DMS153 treated with DMSO at 0.1 percent for 48 hours (cell line): Measurements from ENCODE around the gene DMD.
"Not testable (repeated sequence)": the region's sequence is repeated elsewhere in the genome, so short reads cannot be mapped to it uniquely, and the experiment has no call there.

Source experiments
- DNase-seq: peaks from one replicate; lab custom pipeline; 2025; ENCODE audit not compliant: unreplicated experiment; lab: John Stamatoyannopoulos, UW

DMD gene

DNA sequence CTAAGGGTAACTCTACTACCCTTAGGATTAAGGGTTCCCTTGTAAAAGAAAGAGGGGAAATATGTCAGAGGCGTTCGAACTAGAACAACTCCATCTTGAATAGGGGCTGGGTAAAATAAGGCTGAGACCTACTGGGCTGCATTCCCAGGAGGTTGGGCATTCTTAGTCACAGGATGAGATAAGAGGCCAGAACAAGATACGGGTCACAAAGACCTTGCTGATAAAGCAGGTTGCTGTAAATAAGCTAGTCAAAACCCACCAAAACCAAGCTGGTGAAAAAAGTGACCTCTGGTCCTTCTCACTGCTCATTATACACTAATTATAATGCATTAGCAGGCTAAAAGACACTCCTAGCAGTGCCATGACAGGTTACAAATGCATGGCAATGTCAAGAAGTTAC, 922.0 kb downstream of the DMD start:
- DNase-seq: no peak

DNA sequence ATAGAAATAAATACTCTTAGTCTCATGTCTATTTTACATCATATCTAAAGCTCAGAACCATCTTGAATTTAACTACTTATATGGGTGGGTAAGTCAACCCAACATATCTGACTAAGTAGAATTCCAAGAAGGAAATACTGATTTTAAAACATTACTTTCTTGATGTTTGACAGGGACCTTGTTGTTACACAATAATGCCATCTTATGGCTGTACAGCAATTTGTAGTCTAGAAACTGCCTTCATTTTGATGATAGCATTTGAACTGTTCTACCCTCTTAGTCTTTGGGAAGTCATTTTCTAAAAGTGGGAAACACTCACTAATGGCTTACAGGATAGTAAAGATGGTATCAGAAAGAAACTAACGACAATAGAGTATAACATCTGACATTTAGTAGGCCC, 929.5 kb downstream of the DMD start:
- DNase-seq: no peak

DNA sequence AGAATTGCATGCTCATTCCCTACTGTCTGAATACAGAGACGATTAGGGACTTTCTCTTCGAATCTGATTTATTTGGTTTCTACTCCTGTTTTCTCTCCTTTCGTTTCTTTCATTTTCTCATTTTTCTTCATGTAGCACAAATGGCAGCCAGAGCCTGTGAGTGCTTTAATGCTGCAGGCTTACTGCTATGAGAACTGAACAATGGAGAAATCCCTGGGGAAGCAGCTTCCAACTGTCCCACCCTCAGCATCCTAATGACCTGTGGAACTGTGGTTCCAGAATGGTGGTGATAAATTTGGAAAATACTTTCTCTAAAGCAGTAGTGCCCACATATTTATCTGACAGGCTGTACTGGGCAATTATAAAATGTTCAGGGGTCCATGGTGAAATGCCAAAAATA, 930.4 kb downstream of the DMD start:
- no peak for DNase-seq

DNA sequence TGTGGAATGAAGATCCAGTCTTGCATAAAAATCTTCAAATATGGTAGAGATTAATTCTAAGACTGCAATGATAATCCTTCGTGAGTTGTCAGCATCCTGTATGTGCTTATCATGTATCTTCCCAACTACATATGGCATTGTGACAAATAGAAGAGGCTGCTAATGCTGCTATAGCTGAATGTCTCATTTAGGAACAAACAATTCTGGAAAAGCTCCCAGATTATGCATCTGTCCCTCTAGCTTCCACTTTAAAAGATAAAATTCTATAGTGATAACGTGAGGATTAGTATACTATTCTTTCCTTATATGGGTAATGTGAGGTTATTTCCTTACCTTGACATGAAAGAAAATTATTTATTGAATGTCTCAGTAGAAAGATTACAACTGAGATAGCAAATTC, 930.9 kb downstream of the DMD start:
- no peak for DNase-seq

DNA sequence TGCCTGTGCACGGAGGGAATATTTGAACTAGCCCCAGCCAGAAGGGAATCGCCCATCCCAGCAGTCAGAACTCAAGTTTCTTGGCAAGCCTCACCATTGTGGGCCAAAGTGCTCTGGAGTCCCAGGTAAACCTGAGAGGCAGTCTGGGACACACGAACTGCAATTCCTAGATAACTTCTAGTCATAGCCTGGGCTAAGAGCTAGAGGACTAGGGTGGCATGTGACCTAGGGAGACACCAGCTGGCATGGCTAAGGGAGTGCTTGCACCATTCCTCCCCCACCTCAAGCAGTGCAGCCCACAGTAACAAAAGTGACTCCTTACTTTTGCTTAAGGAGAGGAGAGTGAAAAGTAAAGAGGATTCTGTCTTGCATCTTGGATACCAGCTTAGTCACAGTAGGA, 935.2 kb downstream of the DMD start:
- DNase-seq: no peak

DNA sequence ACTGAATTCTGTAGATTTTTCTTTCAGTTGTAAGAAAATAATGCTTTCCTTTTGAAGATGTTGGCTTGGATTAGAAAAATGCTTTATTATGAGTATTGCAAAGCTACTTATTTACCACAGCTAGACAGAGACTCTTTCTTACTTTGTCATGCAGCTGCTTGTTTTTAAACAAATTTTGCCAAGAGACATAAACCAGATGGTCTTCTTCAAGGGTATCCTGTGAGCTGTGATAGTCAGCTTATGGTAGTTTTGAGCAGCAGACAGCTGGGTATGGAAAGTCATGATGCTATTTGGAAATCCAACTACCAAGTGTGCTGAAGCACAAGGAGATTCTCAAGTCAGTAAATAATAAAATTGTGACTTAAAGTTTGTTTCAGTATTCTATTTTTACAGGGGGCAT, 941.5 kb downstream of the DMD start:
- DNase-seq: no peak

DNA sequence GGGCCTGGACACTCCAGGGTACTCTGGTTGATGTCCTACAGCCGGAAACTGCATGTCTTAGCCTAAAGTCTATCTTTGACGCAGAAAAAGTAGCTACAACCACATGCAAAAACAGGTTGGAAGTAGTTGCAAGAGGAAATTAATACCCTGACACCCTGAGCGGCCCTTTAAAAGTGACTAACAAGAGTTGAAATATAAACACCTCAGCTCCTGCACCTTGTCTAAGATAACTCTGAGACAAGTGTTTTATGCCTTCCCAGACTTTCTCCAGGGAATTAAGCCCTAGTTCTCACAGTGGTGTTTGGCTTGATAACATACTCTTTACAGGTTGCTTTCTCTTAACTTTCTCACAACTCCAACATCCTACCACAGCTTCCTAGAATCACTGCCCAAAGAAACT, 943.1 kb downstream of the DMD start:
- DNase-seq: no peak

DNA sequence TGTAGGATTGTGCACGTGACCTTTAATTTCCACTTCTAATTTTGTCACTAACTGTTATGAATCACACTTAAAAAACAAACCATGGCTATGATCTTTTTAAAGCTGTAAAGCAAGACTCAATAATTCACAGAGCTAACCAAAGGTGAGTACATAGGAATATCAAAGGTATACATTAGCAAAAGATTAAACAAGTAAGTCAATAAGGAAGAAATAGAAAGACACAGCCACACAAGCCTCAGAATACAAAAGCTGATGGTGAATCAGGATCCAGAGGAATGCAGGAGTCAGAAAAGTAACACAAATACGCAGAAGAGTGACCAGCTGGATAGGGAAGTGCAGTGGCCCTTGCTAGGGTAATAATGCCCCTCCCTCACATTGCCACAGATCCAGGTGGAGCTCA, 943.6 kb downstream of the DMD start:
- DNase-seq: no peak

DNA sequence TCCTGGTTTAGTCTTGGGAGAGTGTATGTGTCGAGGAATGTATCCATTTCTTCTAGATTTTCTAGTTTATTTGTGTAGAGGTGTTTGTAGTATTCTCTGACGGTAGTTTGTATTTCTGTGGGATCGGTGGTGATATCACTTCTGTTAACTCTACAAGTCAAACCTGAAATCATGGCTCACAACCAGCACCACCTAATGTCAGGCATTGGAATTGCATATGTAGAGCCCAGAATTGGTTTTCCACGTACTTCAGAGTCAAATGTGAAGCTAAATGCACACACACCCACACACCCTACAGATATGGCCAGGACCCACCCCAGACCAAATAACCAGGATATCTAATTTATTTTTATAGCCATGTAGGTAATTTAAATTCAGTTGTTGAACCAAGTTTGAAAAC, 964.7 kb downstream of the DMD start:
- DNase-seq: not testable (repeated sequence)

DNA sequence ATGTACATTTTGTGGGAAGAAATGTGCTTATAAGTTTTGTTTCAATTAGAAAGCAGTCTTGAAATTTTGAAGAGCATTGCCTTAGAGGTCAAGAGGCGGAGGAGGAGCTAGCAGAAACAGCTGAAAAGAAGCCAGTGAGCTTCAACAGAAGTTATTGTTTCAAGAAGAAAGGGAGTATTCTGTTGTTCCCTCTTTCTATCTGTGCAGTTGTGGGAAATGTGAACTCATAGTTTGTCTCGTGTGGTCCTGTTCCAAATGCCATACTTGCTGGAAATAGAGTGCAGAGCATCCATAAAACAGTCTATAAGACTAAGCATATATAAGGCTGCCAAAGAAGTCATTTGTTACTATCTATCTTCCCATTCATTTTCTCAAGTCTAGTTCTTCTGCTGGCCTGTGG, 1015.7 kb downstream of the DMD start:
- DNase-seq: no peak

DNA sequence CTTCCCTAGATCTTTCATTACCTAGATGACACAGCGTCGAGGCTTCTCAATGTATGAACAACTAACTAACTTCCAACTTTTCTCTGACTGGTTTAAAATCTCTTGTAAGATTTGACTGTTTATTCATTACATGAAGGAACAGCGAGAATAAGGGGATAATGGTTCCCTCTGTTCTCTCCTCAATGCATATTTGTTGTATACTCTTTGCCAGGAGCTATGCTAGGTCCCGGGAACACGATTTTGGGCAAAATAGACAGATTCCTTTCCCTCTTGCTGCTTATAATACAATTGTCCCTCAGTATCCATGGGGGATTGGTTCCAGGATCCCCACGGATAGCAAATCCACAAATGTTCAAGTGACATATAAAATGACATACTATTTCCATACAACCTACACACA, 1020.0 kb downstream of the DMD start:
- no peak for DNase-seq

DNA sequence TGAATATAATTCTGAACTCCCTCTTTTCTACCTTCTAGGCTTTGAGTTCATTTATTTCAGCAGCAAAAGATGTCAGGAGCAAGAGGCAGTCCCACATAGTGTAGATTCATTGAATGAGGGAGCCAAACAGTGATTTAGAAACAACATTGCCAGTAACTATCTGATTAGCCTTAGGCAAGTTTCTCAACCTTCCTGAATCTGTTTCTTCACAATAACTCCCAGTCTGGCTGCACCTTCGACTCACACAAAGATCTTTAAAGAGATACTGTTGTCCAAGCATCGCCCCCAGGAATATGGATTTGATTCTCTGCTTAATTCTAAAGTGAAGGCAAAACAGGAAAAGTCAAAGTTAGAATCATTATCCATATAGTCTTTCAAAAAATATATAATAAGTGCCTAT, 1026.2 kb downstream of the DMD start:
- no peak for DNase-seq

DNA sequence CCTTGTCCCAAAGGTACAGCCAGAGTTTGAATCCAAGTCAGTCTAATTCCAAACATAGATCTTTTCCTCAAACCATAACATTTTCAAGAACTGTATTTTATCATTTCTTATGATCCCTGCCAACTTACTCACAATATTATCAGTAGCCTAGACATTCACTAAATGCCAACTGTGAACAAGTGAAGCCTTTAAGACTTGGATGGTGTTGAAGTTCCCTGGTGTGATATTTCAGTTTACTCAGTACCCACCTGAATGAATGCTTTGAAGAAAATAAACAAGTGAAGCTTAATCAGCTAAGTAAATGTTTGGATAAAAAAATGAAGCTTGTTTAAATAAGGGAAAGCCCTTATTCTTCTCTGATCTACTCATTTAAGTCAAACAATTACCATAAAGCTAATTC, 1028.3 kb downstream of the DMD start:
- no peak for DNase-seq

DNA sequence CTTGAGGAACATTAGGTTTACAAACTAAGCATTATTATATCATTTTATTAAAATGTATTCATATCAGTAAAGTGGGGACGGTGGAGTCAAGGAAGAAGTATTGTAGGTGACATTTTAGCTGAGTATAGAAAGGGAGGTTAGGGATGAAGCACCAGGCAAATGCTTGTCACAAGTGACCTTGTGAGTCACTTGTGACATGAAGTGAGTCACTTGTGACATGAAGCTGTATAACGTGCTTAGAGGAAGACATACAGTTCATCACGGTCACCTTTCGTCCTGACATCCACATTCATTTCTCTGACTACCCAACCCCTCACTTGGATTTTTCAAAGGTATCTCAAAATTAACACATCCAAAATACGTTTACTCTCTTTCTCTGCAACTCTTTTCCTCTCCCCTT, 1034.8 kb downstream of the DMD start:
- DNase-seq: no peak

DNA sequence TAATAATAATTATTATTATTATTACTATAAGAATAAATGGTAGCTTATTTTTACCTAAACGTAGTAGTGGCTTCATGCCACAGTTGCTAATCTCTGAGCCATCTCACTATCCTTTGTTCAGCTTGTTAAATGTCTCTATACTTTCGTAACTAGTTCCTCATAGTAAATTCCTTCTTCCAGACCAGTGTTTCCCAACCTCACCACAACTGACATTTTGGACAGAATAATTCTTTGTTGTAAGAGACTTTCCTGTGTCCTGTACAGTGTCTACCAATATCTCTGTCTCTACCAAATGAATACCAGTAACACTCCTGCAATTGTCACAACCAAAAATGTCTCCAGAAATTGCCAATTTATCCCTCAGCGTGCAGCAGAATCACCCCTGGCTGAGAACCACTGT, 1040.9 kb downstream of the DMD start:
- no peak for DNase-seq

DNA sequence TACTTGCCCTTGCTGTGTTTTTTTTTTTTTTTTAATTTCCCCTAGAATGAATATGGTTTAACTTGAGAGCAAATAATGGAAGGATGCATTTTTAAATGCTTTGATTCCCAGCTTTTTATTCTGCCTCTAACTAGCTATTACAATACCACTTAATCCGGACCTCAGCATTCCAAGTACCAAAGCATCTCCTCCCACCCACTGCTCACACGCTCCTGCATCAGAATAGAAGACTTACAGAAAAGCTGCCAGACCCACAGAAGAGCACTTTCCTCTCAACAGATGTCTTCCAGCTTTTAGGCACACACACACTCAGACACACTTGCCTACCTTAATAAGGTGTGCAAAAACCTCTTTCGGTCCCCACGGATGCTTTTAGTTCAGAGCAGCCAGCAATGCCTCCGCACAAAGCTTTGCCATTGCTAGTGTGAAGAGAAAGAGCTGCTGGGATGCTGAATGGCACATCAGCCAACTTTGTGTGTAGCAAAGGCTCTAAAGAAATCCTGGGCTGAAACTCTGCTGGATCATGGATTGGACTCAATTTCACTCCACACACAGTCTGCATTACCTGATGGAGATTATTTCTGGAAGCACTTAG, 1056.2 kb downstream of the DMD start:
- no peak for DNase-seq

DNA sequence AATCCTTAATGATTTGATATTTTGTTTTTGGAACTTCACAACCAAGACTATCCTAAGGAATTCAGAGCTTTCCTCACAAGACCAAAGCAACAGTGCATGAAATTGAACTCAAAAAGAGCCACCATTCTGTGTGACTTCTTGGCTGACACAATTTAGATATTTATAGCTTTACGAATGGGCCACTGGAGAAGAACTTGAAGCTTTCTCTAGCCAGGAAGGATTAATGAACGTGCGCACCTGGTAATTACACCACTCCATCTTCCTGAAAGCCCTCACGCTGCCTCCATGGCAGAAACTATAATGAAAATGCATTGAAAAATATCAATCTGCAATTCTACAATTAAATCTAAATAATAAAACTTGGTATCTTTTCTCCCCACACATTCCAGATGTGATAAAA, 1057.8 kb downstream of the DMD start:
- no peak for DNase-seq

DNA sequence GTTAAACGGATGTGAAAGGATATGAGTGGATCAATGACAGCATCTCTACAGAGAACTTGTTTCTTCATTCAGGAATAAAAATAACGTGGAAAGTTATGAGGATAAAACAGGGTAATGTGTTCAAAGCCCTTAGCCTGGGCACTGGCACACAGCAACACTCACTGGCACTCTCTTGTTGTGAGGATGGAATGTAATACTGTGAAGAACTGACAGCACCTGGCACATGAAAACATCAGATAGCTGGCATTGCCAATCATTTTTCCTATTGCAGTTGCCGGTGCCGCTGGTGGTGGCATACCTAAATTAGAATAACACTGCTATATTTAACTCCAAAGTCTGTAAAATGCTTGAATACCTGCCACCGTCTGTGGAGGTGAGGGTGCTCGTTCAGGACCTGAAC, 1061.2 kb downstream of the DMD start:
- DNase-seq: no peak

DNA sequence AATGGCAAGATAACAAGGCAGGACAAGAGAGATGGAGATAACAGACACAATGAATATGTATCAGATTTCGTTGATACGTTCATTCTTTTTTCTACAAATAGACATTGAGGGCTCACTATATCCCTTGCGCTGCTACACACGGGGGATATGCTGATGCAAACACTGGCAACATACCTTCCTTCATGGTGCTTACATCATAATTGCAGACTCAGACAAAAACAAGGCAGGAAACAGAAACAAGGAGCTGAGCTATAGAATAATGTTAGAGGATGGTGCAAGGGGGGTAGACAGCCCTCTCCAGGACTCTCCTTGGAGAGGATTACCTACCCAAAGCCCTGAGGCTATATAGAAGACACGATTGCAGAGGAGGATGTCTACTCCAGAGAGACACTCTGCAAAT, 1069.5 kb downstream of the DMD start:
- no peak for DNase-seq

DNA sequence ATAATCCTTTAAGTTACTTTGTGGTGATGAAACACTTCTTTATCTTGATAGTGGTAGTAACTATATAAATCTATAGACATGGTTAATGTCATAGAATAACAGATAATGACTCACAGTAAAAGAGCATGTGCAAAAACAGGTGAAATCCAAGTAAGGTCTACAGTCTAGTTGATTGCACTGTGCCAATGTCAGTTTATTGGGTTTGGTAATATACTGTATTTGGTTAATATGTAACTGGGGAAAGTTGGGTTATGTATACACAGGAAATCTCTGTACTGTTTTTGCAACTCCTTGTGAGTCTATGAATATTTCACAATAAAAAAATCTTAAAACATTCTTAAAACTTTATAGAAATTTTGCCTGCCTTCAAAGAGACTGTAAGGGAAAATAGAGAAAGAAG, 1071.9 kb downstream of the DMD start:
- no peak for DNase-seq

DNA sequence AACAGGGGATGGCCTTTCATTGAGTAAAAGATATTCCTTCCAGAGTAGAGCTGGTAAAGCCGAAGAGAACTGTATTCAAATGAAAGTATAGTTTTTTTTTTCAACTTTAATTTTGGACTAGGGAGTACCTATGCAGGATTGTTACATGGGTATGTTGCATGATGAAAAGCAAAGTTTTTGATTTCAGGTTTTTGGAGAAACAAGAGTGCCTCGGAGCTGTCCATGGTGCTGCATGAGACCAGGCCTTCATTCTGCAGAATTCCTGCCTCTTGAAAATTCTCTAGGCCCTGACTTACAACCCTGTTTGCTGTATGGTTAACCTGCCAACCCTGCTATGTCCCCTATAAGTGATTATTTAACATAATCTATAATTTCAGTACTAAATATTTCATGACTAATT, 1073.8 kb downstream of the DMD start:
- DNase-seq: no peak

DNA sequence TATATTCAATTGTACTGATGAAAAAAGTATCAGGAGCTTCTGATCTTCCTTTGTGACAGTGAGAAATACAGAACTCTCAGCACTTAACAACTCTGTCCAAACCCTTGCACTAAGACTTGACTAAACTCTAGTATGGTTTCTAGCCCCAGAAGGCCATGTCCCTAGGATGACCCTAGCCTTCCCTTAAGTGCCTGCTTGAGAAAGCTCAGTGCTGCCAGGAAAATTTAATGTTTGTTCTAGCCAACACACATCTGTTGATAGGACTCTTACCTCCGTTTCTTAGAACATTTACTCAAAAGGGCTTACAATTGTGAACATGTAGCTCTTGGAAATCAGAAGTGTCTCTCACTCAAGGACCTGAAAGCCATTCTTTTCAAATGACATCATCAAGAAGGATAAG, 1084.4 kb downstream of the DMD start:
- no peak for DNase-seq

DNA sequence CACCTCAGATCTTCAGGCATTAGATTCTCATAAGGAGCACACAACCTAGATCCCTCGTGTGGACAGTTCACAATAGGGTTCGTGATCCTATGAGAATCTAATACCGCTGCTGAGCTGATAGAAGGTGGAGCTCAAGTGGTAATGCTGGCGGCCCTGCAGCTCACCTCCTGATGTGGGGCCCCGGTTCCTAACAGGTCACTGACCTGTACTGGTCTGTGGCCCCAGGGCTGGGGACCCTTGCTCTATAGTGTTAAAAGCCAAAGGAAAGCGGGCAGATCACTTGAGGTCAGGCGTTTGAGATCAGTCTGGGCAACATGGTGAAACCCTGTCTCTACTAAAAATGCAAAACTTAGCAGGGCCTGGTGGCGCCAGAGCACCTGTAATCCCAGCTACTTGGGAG, 1092.5 kb downstream of the DMD start:
- no peak for DNase-seq

DNA sequence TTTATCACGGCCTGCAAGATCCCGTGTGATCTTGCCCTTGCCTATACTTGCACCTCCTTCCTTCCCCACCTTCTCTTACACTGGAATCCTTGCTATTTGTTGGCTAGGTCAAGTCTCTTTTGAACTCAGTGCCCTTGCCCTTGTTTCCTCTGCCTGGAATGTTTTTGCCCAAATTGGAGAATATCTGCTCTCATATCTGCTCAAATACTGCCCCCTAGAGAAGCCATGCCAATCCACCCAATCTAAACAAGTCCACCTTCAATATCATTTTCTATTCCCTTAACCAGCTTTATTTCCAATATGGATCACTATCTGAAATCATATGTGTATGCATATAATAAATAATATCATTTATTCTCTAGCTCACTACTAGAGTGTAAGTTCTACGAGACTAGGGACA, 1095.3 kb downstream of the DMD start:
- no peak for DNase-seq
